H9 (cell line): ENCODE measurements around the gene PREB. TPM values are rescaled to one million over a fixed set of nuclear protein-coding genes. Genes with fewer than 3 reads are reported as not detected.

Source experiments
- DNase-seq: peaks from one replicate; pipeline ENCODE4 v3.0.0-alpha.2; 2017
- H2AFZ ChIP-seq: one replicate; pipeline ENCODE4 v1.6.1; 2013; ENCODE audit warnings: mild to moderate bottlenecking, low read length, control low read depth, moderate library complexity
- H2AK5ac ChIP-seq: 2 replicates; pipeline ENCODE4 v1.6.1; 2013; ENCODE audit warnings: low read length, control low read depth, mixed read lengths; ENCODE audit not compliant: insufficient read length
- H2BK120ac ChIP-seq: one replicate; pipeline ENCODE4 v1.6.1; 2013; ENCODE audit warnings: low read depth, mild to moderate bottlenecking, low read length, control low read depth, inconsistent platforms; ENCODE audit not compliant: poor library complexity, severe bottlenecking
- H2BK12ac ChIP-seq: 2 replicates; pipeline ENCODE4 v1.6.1; 2013; ENCODE audit warnings: low read length, control low read depth, mixed read lengths, low read depth; ENCODE audit not compliant: insufficient read length
- H2BK15ac ChIP-seq: 2 replicates; pipeline ENCODE4 v1.6.1; 2013; ENCODE audit warnings: low read depth, low read length, control low read depth
- H2BK20ac ChIP-seq: one replicate; pipeline ENCODE4 v1.6.1; 2013; ENCODE audit warnings: low read depth, mild to moderate bottlenecking, low read length, control low read depth, inconsistent platforms; ENCODE audit not compliant: poor library complexity, severe bottlenecking
- H2BK5ac ChIP-seq: 2 replicates; pipeline ENCODE4 v1.6.1; 2013; ENCODE audit warnings: low read length, control low read depth, mixed read lengths; ENCODE audit not compliant: insufficient read length
- H3K14ac ChIP-seq: 2 replicates; pipeline ENCODE4 v1.6.1; 2013; ENCODE audit warnings: low read length, control low read depth; ENCODE audit not compliant: insufficient read depth
- H3K18ac ChIP-seq: 2 replicates; pipeline ENCODE4 v1.6.1; 2013; ENCODE audit warnings: low read depth, mild to moderate bottlenecking, mixed read lengths, low read length, control low read depth; ENCODE audit not compliant: insufficient read length
- H3K23ac ChIP-seq: 2 replicates; pipeline ENCODE4 v1.6.1; 2013; ENCODE audit warnings: low read length, control low read depth, mixed read lengths, low read depth; ENCODE audit not compliant: insufficient read length
- H3K23me2 ChIP-seq: 2 replicates; pipeline ENCODE4 v1.6.1; 2013; ENCODE audit warnings: low read depth, mild to moderate bottlenecking, mixed read lengths, low read length, control low read depth; ENCODE audit not compliant: insufficient read length, poor library complexity, severe bottlenecking
- H3K27ac ChIP-seq: 2 replicates; pipeline ENCODE4 v1.5.1; 2013; ENCODE audit warnings: low read length, control low read depth, mixed read lengths, low read depth; ENCODE audit not compliant: insufficient read length
- H3K27me3 ChIP-seq: 2 replicates; pipeline ENCODE4 v1.6.1; 2013; ENCODE audit warnings: low read length, control low read depth, inconsistent platforms; ENCODE audit not compliant: insufficient read depth
- H3K4ac ChIP-seq: 2 replicates; pipeline ENCODE4 v1.6.1; 2013; ENCODE audit warnings: low read depth, mild to moderate bottlenecking, control low read depth, inconsistent platforms, low read length, moderate library complexity
- H3K4me1 ChIP-seq: 2 replicates; pipeline ENCODE4 v1.6.1; 2013; ENCODE audit warnings: low read length, control low read depth, inconsistent platforms; ENCODE audit not compliant: insufficient read depth
- H3K4me2 ChIP-seq: 2 replicates; pipeline ENCODE4 v1.6.1; 2013; ENCODE audit warnings: low read length, control low read depth, mixed read lengths; ENCODE audit not compliant: insufficient read length, insufficient read depth
- H3K56ac ChIP-seq: 2 replicates; pipeline ENCODE4 v1.6.1; 2013; ENCODE audit warnings: low read depth, mild to moderate bottlenecking, mixed read lengths, low read length, control low read depth; ENCODE audit not compliant: insufficient read length
- H3K79me1 ChIP-seq: 2 replicates; pipeline ENCODE4 v1.6.1; 2013; ENCODE audit warnings: low read depth, mild to moderate bottlenecking, moderate library complexity, low read length, control low read depth, inconsistent platforms; ENCODE audit not compliant: insufficient read depth, poor library complexity, severe bottlenecking
- H3K79me2 ChIP-seq: 2 replicates; pipeline ENCODE4 v1.6.1; 2013; ENCODE audit warnings: low read length, control low read depth, inconsistent platforms; ENCODE audit not compliant: insufficient read depth
- H3K9ac ChIP-seq: 2 replicates; pipeline ENCODE4 v1.6.1; 2013; ENCODE audit warnings: low read length, control low read depth, mixed read lengths; ENCODE audit not compliant: insufficient read length; ENCODE audit errors: extremely low read depth
- H3K9me3 ChIP-seq: one replicate; pipeline ENCODE4 v1.6.1; 2013; ENCODE audit warnings: low read depth, low read length, inconsistent platforms; ENCODE audit not compliant: control insufficient read depth
- H3T11ph ChIP-seq: one replicate; pipeline ENCODE4 v1.6.1; 2013; ENCODE audit warnings: mild to moderate bottlenecking, low read length, control low read depth, inconsistent platforms
- H4K20me1 ChIP-seq: one replicate; pipeline ENCODE4 v1.6.1; 2013; ENCODE audit not compliant: control insufficient read depth, insufficient read length, insufficient read depth
- H4K5ac ChIP-seq: 2 replicates; pipeline ENCODE4 v1.6.1; 2013; ENCODE audit warnings: low read depth, mild to moderate bottlenecking, mixed read lengths, low read length, control low read depth; ENCODE audit not compliant: insufficient read length
- H4K8ac ChIP-seq: replicated peaks from 2 replicates; pipeline ENCODE4 v1.6.1; 2013; ENCODE audit warnings: low read length, control low read depth, mixed read lengths, low read depth; ENCODE audit not compliant: insufficient read length
- H4K91ac ChIP-seq: 2 replicates; pipeline ENCODE4 v1.6.1; 2013; ENCODE audit warnings: low read depth, mild to moderate bottlenecking, moderate library complexity, mixed read lengths, low read length, control low read depth; ENCODE audit not compliant: insufficient read length
- H3K27ac Mint-ChIP-seq, 3 experiments: 2 replicates in 2 of 3; 3 replicates in 1 of 3; pipeline ENCODE4 v1.8.0; 2020 to 2021; ENCODE audit warnings: mixed read lengths in 3 of 3, mild to moderate bottlenecking in 1 of 3, moderate library complexity in 1 of 3
- H3K27me3 Mint-ChIP-seq: 2 replicates; pipeline ENCODE4 v1.8.0; 2021; ENCODE audit warnings: low read depth, mild to moderate bottlenecking, moderate library complexity, mixed read lengths
- H3K36me3 Mint-ChIP-seq, 3 experiments: 2 replicates in 2 of 3; 3 replicates in 1 of 3; pipeline ENCODE4 v1.8.0; 2020 to 2021; ENCODE audit warnings: low read depth in 3 of 3, mixed read lengths in 3 of 3; ENCODE audit not compliant: insufficient read depth in 1 of 3
- H3K4me1 Mint-ChIP-seq, 2 experiments: 2 replicates each; pipeline ENCODE4 v1.8.0; 2020; ENCODE audit warnings: mixed read lengths in 2 of 2
- H3K4me3 Mint-ChIP-seq, 2 experiments: 2 replicates in 1 of 2; 3 replicates in 1 of 2; pipeline ENCODE4 v1.8.0; 2020 to 2021; ENCODE audit warnings: mild to moderate bottlenecking in 2 of 2, mixed read lengths in 2 of 2, moderate library complexity in 1 of 2
- H3K9me3 Mint-ChIP-seq, 2 experiments: 2 replicates in 1 of 2; 3 replicates in 1 of 2; pipeline ENCODE4 v1.8.0; 2020; ENCODE audit warnings: mild to moderate bottlenecking in 2 of 2, mixed read lengths in 2 of 2, moderate library complexity in 1 of 2
- WGBS: extraction: QIAGEN DNeasy Blood & Tissue Kit; methylation state at CpG from one replicate; pipeline ENCODE4 v1.1.7; 2013; ENCODE audit warnings: missing lambda C conversion rate, low lambda C conversion rate, mixed read lengths; ENCODE audit not compliant: insufficient read length; ENCODE audit errors: extremely low coverage; 5-methylcytosine and 5-hydroxymethylcytosine counted together
- total RNA-seq: library from RNA; stranded (reverse); gene quantifications from 2 replicates; pipeline ENCODE4 v1.2.1, GENCODE V29; 2021
- TF ChIP-seq, protein P1 (sequence below): fragments of 200-600 bp; sonication (generic); conservative IDR thresholded peaks from 3 replicates; pipeline ENCODE4 v1.8.0; 2021; ENCODE audit warnings: antibody characterized with exemption, mild to moderate bottlenecking

The PREB gene
- total RNA-seq, 1 experiment from 2014 or later, result 43.6 TPM

GRCh38 chr2:27149570-27150405, 15.4 kb upstream of the PREB start:
- H2BK5ac ChIP-seq, result no peak overlapping the region
- H2BK15ac ChIP-seq, result no peak overlapping the region
- no peak overlapping the region for H4K91ac ChIP-seq
- no peaks in the 10 kb centered on the region for H4K20me1 ChIP-seq
- no peak overlapping the region for H3K4me2 ChIP-seq
- no peak overlapping the region for H3T11ph ChIP-seq
- no peak overlapping the region for H2AFZ ChIP-seq
- H3K79me1 ChIP-seq, result no peaks in the 10 kb centered on the region
- no peak overlapping the region for H3K23ac ChIP-seq
- H3K4me1 ChIP-seq, result no peaks in the 10 kb centered on the region
- no peak overlapping the region for H3K56ac ChIP-seq
- no peak overlapping the region; the same call in 1 of the 2 replicates for H3K14ac ChIP-seq
- peaks cover 0 to 2% of the 10 kb centered on the region in 2 experiments; a peak in 1 of 4 replicates for H3K4me1 Mint-ChIP-seq
- no peak overlapping the region for H2BK20ac ChIP-seq
- peaks cover 2% of the 10 kb centered on the region; the same call in 1 of the 2 replicates for H3K27me3 Mint-ChIP-seq
- no peaks in the 10 kb centered on the region for H3K79me2 ChIP-seq
- H3K9ac ChIP-seq, result no peak overlapping the region
- no peaks in the 10 kb centered on the region for H3K36me3 Mint-ChIP-seq
- H4K5ac ChIP-seq, result no peak overlapping the region
- no peak overlapping the region for H3K18ac ChIP-seq
- no peak overlapping the region for H3K4ac ChIP-seq
- H3K27ac Mint-ChIP-seq, result no peak overlapping the region
- no peak overlapping the region for H2BK12ac ChIP-seq
- DNase-seq, result no peak
- H3K27me3 ChIP-seq, result no peaks in the 10 kb centered on the region
- peaks cover 0 to 2% of the 10 kb centered on the region in 2 experiments; a peak in 2 of 5 replicates for H3K9me3 Mint-ChIP-seq
- H3K27ac ChIP-seq, result no peak overlapping the region
- H3K9me3 ChIP-seq, result no peaks in the 10 kb centered on the region
- H2BK120ac ChIP-seq, result no peak overlapping the region
- H2AK5ac ChIP-seq, result no peak overlapping the region
- no peaks in the 10 kb centered on the region for H3K23me2 ChIP-seq
- no peak overlapping the region for H4K8ac ChIP-seq
- no CpG with 5 or more reads among the region's 29 CpGs for WGBS
- TF ChIP-seq, protein P1, sequence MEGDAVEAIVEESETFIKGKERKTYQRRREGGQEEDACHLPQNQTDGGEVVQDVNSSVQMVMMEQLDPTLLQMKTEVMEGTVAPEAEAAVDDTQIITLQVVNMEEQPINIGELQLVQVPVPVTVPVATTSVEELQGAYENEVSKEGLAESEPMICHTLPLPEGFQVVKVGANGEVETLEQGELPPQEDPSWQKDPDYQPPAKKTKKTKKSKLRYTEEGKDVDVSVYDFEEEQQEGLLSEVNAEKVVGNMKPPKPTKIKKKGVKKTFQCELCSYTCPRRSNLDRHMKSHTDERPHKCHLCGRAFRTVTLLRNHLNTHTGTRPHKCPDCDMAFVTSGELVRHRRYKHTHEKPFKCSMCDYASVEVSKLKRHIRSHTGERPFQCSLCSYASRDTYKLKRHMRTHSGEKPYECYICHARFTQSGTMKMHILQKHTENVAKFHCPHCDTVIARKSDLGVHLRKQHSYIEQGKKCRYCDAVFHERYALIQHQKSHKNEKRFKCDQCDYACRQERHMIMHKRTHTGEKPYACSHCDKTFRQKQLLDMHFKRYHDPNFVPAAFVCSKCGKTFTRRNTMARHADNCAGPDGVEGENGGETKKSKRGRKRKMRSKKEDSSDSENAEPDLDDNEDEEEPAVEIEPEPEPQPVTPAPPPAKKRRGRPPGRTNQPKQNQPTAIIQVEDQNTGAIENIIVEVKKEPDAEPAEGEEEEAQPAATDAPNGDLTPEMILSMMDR, result no peak
- no peak overlapping the region for H3K4me3 Mint-ChIP-seq
